ENCODE results near the gene KMT2E.

DNA sequence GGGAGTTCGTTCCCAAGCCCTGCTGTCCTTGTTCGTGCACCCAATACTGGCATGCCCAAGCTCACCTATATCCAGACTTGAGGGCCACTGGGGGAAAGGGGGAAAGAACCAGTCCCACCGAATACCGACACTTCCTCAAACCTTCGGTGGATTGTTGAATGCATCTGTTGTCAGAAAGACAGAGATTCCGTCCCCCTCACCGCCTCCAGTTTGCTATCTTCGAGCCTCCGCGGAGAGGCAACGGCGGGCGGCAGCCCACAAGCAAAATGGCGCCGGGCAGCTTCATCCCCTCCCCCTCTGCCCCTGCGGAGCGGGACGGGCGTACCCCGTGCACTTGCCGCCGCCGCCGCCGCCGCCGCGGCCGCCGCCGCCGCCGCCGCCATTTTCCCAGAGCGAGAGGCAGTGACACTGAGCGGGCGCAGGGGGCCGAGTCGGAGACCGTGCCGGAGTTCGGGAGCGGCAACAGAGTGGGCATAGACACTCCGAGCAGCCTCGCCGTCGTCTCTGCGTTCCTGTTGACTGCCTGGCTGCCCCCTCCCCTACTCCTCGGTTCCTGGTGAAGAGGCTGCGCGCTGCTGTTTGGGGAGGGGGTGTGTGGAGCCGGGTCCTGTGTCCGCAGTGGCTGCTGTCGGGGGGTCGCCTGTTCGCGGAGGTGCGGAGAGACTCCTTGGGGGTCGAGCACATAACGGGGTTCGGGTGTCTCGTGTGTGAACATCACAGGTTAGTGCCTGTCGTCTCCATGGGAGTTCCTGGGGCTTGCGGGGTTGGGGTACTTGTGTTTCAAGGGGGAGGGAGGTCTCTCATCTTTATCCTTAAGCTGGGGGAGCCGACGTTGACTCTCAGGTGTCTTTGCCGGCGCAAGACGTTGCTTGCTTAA is at the start of gene KMT2E:
- no peak for TF ChIP-seq CBFB (CRISPR knock-in tag; IDR thresholded peaks at IDR 0.05; ENCODE audit: low read depth)
- no peak for TF ChIP-seq JUN (CRISPR knock-in tag; IDR thresholded peaks at IDR 0.05)
- TF ChIP-seq, protein P1, sequence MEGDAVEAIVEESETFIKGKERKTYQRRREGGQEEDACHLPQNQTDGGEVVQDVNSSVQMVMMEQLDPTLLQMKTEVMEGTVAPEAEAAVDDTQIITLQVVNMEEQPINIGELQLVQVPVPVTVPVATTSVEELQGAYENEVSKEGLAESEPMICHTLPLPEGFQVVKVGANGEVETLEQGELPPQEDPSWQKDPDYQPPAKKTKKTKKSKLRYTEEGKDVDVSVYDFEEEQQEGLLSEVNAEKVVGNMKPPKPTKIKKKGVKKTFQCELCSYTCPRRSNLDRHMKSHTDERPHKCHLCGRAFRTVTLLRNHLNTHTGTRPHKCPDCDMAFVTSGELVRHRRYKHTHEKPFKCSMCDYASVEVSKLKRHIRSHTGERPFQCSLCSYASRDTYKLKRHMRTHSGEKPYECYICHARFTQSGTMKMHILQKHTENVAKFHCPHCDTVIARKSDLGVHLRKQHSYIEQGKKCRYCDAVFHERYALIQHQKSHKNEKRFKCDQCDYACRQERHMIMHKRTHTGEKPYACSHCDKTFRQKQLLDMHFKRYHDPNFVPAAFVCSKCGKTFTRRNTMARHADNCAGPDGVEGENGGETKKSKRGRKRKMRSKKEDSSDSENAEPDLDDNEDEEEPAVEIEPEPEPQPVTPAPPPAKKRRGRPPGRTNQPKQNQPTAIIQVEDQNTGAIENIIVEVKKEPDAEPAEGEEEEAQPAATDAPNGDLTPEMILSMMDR (IDR thresholded peaks at IDR 0.05) = no peak; the same call in 1 of the 2 replicates
- TF ChIP-seq ZNF138 (CRISPR knock-in tag; conservative IDR thresholded peaks at IDR 0.05) = no peak
- TF ChIP-seq, protein P2, sequence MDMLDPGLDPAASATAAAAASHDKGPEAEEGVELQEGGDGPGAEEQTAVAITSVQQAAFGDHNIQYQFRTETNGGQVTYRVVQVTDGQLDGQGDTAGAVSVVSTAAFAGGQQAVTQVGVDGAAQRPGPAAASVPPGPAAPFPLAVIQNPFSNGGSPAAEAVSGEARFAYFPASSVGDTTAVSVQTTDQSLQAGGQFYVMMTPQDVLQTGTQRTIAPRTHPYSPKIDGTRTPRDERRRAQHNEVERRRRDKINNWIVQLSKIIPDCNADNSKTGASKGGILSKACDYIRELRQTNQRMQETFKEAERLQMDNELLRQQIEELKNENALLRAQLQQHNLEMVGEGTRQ (CRISPR knock-in tag; IDR thresholded peaks at IDR 0.05) = no peak
- TF ChIP-seq ELF4 (CRISPR knock-in tag; IDR thresholded peaks at IDR 0.05; ENCODE audit: low read depth) = no peak; the same call in 1 of the 2 replicates
- no peak for TF ChIP-seq ETV6 (CRISPR knock-in tag; IDR thresholded peaks at IDR 0.05)
- no peak; the same call in none of the 2 replicates for TF ChIP-seq SP1 (CRISPR knock-in tag; conservative IDR thresholded peaks at IDR 0.05)
- TF ChIP-seq, protein P3, sequence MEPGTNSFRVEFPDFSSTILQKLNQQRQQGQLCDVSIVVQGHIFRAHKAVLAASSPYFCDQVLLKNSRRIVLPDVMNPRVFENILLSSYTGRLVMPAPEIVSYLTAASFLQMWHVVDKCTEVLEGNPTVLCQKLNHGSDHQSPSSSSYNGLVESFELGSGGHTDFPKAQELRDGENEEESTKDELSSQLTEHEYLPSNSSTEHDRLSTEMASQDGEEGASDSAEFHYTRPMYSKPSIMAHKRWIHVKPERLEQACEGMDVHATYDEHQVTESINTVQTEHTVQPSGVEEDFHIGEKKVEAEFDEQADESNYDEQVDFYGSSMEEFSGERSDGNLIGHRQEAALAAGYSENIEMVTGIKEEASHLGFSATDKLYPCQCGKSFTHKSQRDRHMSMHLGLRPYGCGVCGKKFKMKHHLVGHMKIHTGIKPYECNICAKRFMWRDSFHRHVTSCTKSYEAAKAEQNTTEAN (CRISPR knock-in tag; IDR thresholded peaks at IDR 0.05) = 0 out of 2 replicates have a peak, but pooled peaks have one; percentile 57
- TF ChIP-seq, protein P4, sequence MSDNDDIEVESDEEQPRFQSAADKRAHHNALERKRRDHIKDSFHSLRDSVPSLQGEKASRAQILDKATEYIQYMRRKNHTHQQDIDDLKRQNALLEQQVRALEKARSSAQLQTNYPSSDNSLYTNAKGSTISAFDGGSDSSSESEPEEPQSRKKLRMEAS (CRISPR knock-in tag; IDR thresholded peaks at IDR 0.05) = no peak
- peak; percentile 10; the same call in 1 of the 2 replicates for TF ChIP-seq CREB1 (CRISPR knock-in tag; IDR thresholded peaks at IDR 0.05)
- no peak for TF ChIP-seq ZNF416 (CRISPR knock-in tag; IDR thresholded peaks at IDR 0.05)
- no peak for TF ChIP-seq FOXJ3 (CRISPR knock-in tag; IDR thresholded peaks at IDR 0.05; ENCODE audit: borderline replicate concordance)
